CD4-positive, alpha-beta T cell treated with Interleukin-15 for 4 hours (primary cell): ENCODE data around the gene BLTP1.

Experiments
- DNase-seq: peaks from one replicate; pipeline ENCODE4 v3.0.0-alpha.2; 2020; ENCODE audit warnings: low spot score

Gene BLTP1

DNA sequence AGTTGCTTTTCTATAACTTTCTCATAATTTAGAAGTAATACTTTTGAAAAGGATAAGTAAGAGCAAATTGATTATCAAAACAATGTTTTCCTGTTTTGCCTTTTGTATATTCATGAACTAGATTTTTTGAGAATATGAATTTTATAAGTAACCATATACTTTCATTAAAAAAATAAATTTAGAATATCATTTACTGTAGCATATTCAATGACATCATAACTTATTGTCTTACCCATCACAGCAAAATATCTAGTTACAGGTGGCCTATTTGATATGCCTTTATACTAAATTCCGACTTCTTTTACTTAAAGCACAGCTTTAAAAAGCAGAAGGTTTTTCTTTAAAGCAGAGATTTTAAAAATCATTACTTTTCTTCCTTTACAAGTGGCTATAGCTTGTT, 20.1 kb downstream of the BLTP1 start:
- DNase-seq: no peak

DNA sequence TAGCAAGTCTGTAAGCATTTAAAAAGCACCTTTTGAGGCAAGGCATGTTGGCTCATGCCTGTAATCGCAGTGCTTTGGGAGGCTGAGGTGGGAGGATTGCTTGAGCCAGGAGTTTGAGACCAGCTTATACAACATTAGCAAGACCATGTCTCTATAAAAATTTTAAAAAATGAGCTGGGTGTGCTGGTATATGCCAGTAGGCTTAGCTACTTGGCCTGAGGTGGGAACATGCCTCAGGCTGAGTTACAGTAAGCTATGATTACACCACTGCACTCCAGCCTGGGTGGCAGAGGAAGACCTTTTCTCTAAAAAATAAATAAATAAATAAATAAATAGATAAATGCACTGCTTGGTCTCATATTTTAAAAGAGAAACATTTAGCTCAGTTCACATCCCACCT, 26.8 kb downstream of the BLTP1 start:
- DNase-seq: no peak

- DNase-seq: no peak
These were observed 43.6 kb downstream of the BLTP1 start for GRCh38 chr4:122195718-122196117.
